NCI-H345 (cell line): ENCODE data around the gene ENOX1.

Experiments used
- DNase-seq: peaks from one replicate; lab custom pipeline; 2025; lab: John Stamatoyannopoulos, UW

Gene ENOX1

DNA sequence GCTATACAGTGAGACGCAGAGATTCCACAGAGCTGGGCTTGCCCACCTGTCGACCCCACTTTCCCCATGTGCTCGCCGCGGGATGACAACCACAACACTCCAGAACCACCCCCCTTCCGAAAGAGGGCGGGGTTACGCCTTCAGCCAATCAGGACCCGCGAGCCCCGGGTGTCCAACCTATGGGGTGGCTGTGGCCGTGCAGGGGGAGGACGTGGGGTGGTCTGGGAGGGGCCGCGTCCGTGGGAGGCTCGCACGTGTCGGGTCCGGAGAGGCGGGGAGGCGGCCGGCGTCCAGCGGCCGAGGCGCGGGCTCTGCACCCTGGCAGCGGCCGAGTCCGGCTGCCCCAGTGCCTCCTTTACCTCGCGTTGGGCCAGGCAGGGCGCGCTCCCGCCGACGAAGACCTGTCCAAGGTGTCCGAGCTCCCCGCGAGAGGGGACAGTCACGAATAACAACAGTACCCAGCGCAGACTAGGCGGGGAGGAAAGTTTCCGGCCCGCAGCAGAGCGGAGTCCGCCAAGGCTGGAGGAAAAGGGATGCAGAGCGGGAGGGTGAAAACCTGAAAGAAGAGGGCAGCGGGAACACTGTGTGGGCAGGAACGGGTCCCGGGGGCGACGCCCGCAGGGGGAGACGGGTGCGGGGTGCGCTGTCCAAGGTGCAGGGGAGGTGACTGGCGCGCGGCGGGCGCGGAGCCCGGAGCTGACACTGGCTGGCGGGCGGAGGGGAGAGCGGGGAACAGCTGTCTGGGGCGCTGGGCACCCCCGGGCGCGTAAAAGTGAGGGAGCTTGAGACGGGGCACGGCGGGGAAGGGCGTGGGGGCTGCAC, 911 bp downstream of the ENOX1 start:
- DNase-seq, result peak; percentile 62

- peak; percentile 12 for DNase-seq
Measured at GRCh38 chr13:43785261-43785649, 1.5 kb downstream of the ENOX1 start.

GRCh38 chr13:43784496-43784895, 2.3 kb downstream of the ENOX1 start:
- no peak for DNase-seq

- peak; percentile 74 for DNase-seq
Measured at GRCh38 chr13:43783820-43784219, 3.0 kb downstream of the ENOX1 start.

GRCh38 chr13:43782686-43783085, 4.1 kb downstream of the ENOX1 start:
- DNase-seq, result no peak

GRCh38 chr13:43780666-43781065, 6.1 kb downstream of the ENOX1 start:
- DNase-seq, result no peak

- no peak for DNase-seq
Measured at GRCh38 chr13:43776501-43777079, 10.2 kb downstream of the ENOX1 start.

GRCh38 chr13:43776006-43776405, 10.8 kb downstream of the ENOX1 start:
- DNase-seq, result no peak

DNA sequence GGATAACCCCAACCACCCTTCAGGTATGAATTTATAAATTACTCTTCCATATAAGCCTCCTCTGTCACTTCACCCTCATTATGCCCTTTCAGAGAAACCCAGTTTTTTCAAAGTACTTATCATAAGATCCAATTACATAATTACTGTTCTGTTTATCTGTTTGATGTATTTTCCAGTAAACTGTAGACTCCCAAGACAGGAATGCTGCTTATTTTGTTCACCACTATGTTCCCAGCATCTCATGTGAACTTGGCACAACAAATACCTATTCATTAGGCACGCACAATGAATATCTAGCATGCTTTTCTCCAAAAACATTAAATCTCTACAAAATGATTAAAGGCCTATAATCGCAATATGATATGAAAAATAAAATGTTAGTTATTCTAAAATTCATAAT, 13.2 kb downstream of the ENOX1 start:
- no peak for DNase-seq

GRCh38 chr13:43770871-43771270, 15.9 kb downstream of the ENOX1 start:
- no peak for DNase-seq

GRCh38 chr13:43769529-43769928, 17.2 kb downstream of the ENOX1 start:
- DNase-seq, result no peak

GRCh38 chr13:43767341-43767931, 19.3 kb downstream of the ENOX1 start:
- DNase-seq, result peak; percentile 22

- peak; percentile 56 for DNase-seq
Measured at GRCh38 chr13:43766725-43767124, 20.0 kb downstream of the ENOX1 start.

GRCh38 chr13:43764349-43764748, 22.4 kb downstream of the ENOX1 start:
- no peak for DNase-seq

- no peak for DNase-seq
Measured at GRCh38 chr13:43763143-43763759, 23.5 kb downstream of the ENOX1 start.

DNA sequence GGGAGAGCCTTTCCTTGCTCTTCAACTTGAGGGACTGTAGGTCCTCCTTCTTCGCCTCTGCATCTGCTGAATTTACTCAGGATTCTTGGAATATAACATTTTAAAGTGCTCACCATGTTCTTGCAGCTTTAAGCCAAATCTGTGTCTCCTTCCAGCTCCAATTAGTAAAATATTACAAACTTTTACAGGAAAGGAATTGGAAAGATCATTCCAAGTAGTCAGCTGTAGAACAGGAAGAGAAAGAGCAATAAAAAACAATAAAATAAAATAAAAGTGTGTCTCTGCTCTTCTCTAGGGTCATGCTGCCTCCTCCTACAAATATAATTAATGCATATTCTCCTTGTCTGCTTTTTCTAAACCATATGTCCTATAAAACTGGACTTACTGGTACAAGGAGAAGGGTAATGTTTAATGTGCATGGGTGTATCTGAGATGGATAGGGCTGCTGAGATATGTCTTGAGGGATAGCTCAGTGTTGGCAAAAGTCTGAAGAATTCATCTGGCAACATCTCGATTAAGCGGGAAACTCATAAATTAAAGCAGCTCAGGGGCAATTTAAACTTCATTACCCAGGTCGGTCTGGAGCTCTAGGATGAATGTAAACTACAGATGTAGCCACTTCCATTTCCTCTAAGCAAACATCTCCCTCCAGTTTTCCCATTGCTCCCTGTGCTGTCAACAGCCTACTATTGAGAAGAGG, 25.0 kb downstream of the ENOX1 start:
- no peak for DNase-seq

DNA sequence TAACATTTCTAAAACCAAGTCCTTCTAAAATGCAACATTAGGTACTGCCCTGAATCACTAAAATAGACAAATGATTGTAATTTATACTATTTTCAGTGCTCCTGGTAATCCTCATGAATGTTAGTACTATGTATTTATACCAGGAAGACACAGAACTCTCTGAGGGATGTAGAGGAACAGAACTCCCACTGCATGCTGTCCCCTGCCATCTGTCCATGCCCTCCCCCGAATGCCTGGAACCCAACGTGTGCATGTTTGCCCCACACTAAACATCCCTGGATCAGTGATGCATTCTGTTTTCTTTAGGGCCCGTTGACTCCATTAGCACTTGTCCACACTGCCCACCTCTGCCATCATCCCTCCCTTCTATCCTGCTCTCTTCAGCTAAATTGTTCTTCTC, 26.5 kb downstream of the ENOX1 start:
- no peak for DNase-seq

DNA sequence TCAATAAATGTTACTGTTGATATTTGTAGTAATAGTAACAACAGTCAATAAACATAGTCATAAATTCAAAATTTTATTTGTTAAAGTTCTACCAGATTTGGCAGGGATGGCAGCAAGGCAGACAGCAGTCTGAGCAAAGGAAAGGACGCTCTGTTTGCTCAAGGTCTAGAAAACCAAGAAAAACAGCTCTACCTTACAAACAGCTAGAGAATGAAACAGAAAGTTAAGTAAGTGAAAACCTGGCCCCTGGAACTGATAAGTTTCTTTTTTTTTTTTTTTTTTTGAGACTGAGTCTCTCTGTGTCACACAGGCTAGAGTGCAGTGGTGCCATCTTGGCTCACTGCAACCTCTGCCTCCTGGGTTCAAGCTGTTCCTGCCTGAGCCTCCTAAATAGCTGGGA, 27.9 kb downstream of the ENOX1 start:
- DNase-seq, result no peak

DNA sequence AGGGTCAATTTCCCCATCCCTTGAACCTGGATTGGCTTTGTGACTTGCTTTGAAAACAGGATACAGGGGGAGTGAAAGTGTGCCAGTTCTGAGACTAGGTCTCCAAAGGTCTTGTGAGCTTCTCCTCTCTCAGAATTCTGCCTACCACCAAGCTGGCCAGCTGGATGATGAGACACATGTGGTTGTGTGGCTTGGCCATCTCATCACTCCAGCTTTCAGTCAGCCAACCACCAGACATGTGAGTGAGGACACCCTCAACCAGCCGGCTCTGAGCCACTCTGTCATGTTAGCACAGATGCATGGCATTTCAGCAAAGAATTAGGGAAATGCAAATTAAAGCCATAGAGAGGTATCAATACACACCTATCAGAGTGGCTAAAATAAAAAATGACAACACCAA, 29.5 kb downstream of the ENOX1 start:
- DNase-seq, result no peak

GRCh38 chr13:43755844-43756243, 30.9 kb downstream of the ENOX1 start:
- DNase-seq, result no peak

GRCh38 chr13:43751624-43752023, 35.1 kb downstream of the ENOX1 start:
- no peak for DNase-seq

- peak; percentile 72 for DNase-seq
Measured at GRCh38 chr13:43749503-43749902, 37.3 kb downstream of the ENOX1 start.
